Measurements from ENCODE around the gene CAMK2N1. TPM values are rescaled to one million over a fixed set of nuclear protein-coding genes. Genes with fewer than 3 reads are reported as not detected.
"Not testable (repeated sequence)": the region's sequence is repeated elsewhere in the genome, so short reads cannot be mapped to it uniquely, and the experiment has no call there.

Gene CAMK2N1
- polyA plus RNA-seq, 1 experiment, result 83.1 TPM

GRCh38 chr1:20530306-20530705, 44.3 kb upstream of the CAMK2N1 start:
- Histone ChIP-seq H3K4me3 (ENCODE audit: low read depth, low read length) (no peak overlapping the region), H3K9me3 (ENCODE audit: control insufficient read depth, insufficient read depth, low read length) (no peaks in the 10 kb centered on the region; the same call in 1 of the 2 replicates), H3K27me3 (ENCODE audit: control insufficient read depth, insufficient read depth, low read length) (peaks cover 50% of the 10 kb centered on the region), H3K27ac (ENCODE audit: low read depth, low read length) (no peak overlapping the region)
- CTCF ChIA-PET, result interaction anchor here (0.6 kb wide), 1 partner anchor 9 kb away, joined by 3 read pairs; no protein-coding TSS in a partner anchor
- POLR2A ChIA-PET, result no interaction called here
- TF ChIP-seq CTCF (IDR thresholded peaks at IDR 0.05; ENCODE audit: low read depth, low read length), result no peak
- no peak for DNase-seq (ENCODE audit: low read depth, low spot score)

- H3K9me3 ChIP-seq (ENCODE audit: control insufficient read depth, insufficient read depth, low read length), result no peaks in the 10 kb centered on the region; the same call in 1 of the 2 replicates
- no peak overlapping the region for H3K27ac ChIP-seq (ENCODE audit: low read depth, low read length)
- peaks cover 32% of the 10 kb centered on the region for H3K27me3 ChIP-seq (ENCODE audit: control insufficient read depth, insufficient read depth, low read length)
- TF ChIP-seq CTCF (IDR thresholded peaks at IDR 0.05; ENCODE audit: low read depth, low read length), result no peak
- H3K4me3 ChIP-seq (ENCODE audit: low read depth, low read length), result no peak overlapping the region
- DNase-seq (ENCODE audit: low read depth, low spot score), result no peak
- ChIA-PET CTCF (no interaction called here), POLR2A (interaction anchor here (0.7 kb wide), 1 partner anchor 114 kb away, joined by 3 read pairs; no protein-coding TSS in a partner anchor)
Measured at GRCh38 chr1:20528221-20528620, 42.2 kb upstream of the CAMK2N1 start.

DNA sequence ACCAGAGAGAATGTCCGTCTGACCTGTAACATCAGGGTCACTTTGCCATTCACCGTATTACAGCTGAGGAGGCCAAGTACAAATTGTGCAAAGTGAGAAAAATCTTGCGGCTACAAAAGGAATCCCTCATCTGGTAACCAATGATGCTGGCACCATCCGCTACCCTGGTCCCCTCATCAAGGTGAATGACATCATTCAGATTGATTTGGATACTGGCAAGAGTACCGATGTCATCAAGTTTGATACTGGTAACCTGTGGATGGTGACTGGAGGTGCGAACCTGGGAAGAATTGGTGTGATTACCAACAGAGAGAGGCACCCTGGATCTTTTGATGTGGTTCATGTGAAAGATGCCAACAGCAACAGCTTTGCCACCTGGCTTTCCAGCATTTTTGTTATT, 40.3 kb upstream of the CAMK2N1 start:
- no peak for TF ChIP-seq CTCF (IDR thresholded peaks at IDR 0.05; ENCODE audit: low read depth, low read length)
- CTCF ChIA-PET, result interaction anchor here (0.9 to 7.3 kb wide), 3 partner anchors 9 to 106 kb away, joined by 3 to 116 read pairs (median 8); partner anchors contain the start of gene PINK1
- H3K9me3 ChIP-seq (ENCODE audit: control insufficient read depth, insufficient read depth, low read length), result no peaks in the 10 kb centered on the region; the same call in 1 of the 2 replicates
- no peak overlapping the region for H3K27ac ChIP-seq (ENCODE audit: low read depth, low read length)
- DNase-seq (ENCODE audit: low read depth, low spot score), result no peak
- H3K4me3 ChIP-seq (ENCODE audit: low read depth, low read length), result no peak overlapping the region
- POLR2A ChIA-PET, result no interaction called here
- H3K27me3 ChIP-seq (ENCODE audit: control insufficient read depth, insufficient read depth, low read length), result peaks cover 28% of the 10 kb centered on the region

DNA sequence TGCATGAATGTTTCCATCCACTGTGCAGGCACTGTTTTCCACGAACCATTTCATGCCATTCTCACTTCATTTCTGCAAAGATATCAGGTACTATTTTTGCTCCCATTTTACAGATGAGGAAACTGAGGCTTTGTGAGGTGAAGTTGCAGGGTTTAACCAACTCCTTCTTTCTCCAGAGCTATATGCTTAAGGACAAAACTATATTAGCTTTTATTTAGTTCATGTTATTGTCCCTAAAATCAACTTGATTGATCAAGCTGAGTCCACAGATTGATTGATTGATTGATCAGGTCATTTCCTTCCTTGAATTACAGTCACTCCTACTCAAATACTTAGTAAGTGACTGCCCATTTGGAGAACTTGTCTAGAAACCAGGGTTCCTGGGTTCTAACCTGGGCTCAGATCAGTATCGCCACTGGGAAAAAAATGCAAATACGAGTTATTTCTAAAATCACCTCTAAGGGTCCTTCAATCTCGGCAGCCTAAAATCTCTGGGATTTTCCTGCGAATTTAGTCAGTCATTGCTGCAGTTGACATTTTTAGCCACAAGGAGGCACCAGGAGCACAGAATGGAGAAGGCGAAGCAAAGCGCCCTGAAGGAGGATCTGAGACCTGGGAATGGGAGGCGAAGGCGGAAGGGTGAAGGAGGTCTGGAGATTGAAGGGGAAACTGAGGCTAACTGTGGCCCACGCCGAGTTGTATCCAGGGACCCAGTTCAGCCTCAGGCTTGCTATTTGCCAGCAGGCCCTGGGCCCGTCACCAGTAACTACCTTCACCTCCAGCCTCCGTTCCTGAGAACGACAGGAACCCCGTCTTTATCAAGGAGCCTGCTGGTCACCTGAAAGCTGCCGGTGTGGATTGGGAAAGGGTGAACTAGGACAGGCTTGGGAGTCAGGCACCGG, 36.2 kb upstream of the CAMK2N1 start:
- POLR2A ChIA-PET, result no interaction called here

GRCh38 chr1:20519609-20520262, 33.7 kb upstream of the CAMK2N1 start:
- DNase-seq (ENCODE audit: low read depth, low spot score); H3K27me3 ChIP-seq (ENCODE audit: control insufficient read depth, insufficient read depth, low read length); POLR2A ChIA-PET; H3K9me3 ChIP-seq (ENCODE audit: control insufficient read depth, insufficient read depth, low read length); H3K27ac ChIP-seq (ENCODE audit: low read depth, low read length); H3K4me3 ChIP-seq (ENCODE audit: low read depth, low read length): not testable (repeated sequence)
- CTCF ChIA-PET, result interaction anchor here (0.5 to 1.4 kb wide), 4 partner anchors 55 to 307 kb away, joined by 3 to 4 read pairs (median 4); no protein-coding TSS in a partner anchor

More for the DNA sequence above, 36.2 kb upstream of the CAMK2N1 start:
- Histone ChIP-seq H3K4me3 (ENCODE audit: low read depth, low read length) (no peak overlapping the region), H3K9me3 (ENCODE audit: control insufficient read depth, insufficient read depth, low read length) (no peaks in the 10 kb centered on the region), H3K27ac (ENCODE audit: low read depth, low read length) (no peak overlapping the region), H3K27me3 (ENCODE audit: control insufficient read depth, insufficient read depth, low read length) (peaks cover 5% of the 10 kb centered on the region)
- TF ChIP-seq CTCF (IDR thresholded peaks at IDR 0.05; ENCODE audit: low read depth, low read length), result peak; percentile 98
- CTCF ChIA-PET, result interaction anchor here (0.6 to 7.3 kb wide), 11 partner anchors 9 to 306 kb away, joined by 3 to 116 read pairs (median 3); partner anchors contain the start of genes MUL1 and PINK1
- DNase-seq (ENCODE audit: low read depth, low spot score), result peak; percentile 39

Data from AG04450 (cell line).